ENCODE data around the gene PDZD4.

DNA sequence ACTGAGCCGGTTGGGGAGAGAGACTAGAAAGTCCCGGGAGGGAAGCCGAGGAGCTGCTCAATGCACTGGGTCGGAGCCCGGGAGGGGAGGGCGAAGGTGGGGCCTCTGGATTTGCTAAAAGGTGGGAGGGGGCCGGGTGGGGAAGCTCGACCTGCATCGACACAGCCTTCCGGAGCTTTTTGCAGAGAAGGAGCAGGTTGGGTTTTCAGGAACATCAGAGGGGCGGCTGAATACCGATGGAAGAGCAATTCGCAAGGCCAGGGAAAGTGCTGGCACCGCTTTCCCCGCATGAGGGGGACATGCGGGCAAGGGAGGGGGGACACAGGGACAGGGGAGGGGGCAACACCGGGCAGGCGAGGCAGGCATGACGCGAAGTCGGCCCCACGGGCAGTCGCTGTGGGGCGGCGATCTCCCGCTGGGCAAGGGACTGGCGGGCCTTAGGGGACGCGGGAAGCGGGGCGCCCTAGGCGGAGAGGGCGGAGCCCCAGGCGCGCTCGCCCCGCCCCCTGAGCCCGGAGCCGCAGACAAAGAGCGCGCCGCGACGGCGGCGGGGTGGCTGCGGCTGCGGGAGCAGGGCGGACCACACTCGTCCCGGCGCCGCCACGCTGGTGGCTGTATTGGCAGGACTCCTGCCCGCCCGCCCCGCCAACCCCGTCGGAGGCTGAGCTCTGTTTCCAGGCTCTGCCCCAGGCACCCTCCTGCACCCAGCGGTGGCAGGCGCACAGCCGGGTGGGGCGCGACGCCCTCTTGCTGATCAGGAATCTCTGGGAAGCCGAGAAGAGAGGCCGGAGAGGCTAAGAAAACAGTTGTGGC, 11.6 kb downstream of the PDZD4 start:
- TF ChIP-seq POLR2A (IDR thresholded peaks at IDR 0.05; ENCODE audit: low read length), result no peak
- no peak for TF ChIP-seq GATA1 (IDR thresholded peaks at IDR 0.05; ENCODE audit: low read depth, low read length)

Data from erythroblast (primary cell).